ENCODE results near the gene FRRS1L.
"Not testable (repeated sequence)": the region's sequence is repeated elsewhere in the genome, so short reads cannot be mapped to it uniquely, and the experiment has no call there.

The FRRS1L gene

GRCh38 chr9:109138421-109138820, 28.6 kb downstream of the FRRS1L start:
- H3K27me3 Mint-ChIP-seq = peaks cover 0 to 9% of the 10 kb centered on the region in 2 donors
- H3K9me3 Mint-ChIP-seq = no peaks in the 10 kb centered on the region
- no peaks in the 10 kb centered on the region for H3K4me1 Mint-ChIP-seq (ENCODE audit: low read depth in 2 of 2)
- no peak overlapping the region for H3K27ac Mint-ChIP-seq
- DNase-seq (no peak), ATAC-seq (replicated peaks) (no peak)
- no peaks in the 10 kb centered on the region for H3K36me3 Mint-ChIP-seq (ENCODE audit: insufficient read depth)
- no peak overlapping the region for H3K4me3 Mint-ChIP-seq

- no peak for ATAC-seq (replicated peaks)
- H3K27ac Mint-ChIP-seq = no peak overlapping the region
- peaks cover 0 to 9% of the 10 kb centered on the region in 2 donors for H3K27me3 Mint-ChIP-seq
- H3K9me3 Mint-ChIP-seq = no peaks in the 10 kb centered on the region
- no peaks in the 10 kb centered on the region for H3K4me1 Mint-ChIP-seq (ENCODE audit: low read depth in 2 of 2)
- no peak overlapping the region for H3K4me3 Mint-ChIP-seq
- no peak for DNase-seq
- no peaks in the 10 kb centered on the region for H3K36me3 Mint-ChIP-seq (ENCODE audit: insufficient read depth)
These were observed 32.9 kb downstream of the FRRS1L start for GRCh38 chr9:109134167-109134578.

- no peak for ATAC-seq (replicated peaks)
These were observed 33.5 kb downstream of the FRRS1L start for GRCh38 chr9:109133533-109133932.

GRCh38 chr9:109132567-109133021, 34.5 kb downstream of the FRRS1L start:
- Mint-ChIP-seq H3K27me3 (peaks cover 0 to under 1% of the 10 kb centered on the region in 2 donors), H3K27ac (no peak overlapping the region), H3K4me1 (ENCODE audit: low read depth in 2 of 2) (no peaks in the 10 kb centered on the region), H3K9me3 (no peaks in the 10 kb centered on the region), H3K36me3 (ENCODE audit: insufficient read depth) (no peaks in the 10 kb centered on the region), H3K4me3 (no peak overlapping the region)
- no peak for DNase-seq
- no peak for ATAC-seq (replicated peaks)

More at GRCh38 chr9:109133533-109133932, 33.5 kb downstream of the FRRS1L start:
- Mint-ChIP-seq H3K4me3 (no peak overlapping the region), H3K4me1 (ENCODE audit: low read depth in 2 of 2) (no peaks in the 10 kb centered on the region), H3K9me3 (no peaks in the 10 kb centered on the region), H3K27me3 (peaks cover 0 to 9% of the 10 kb centered on the region in 2 donors), H3K27ac (no peak overlapping the region), H3K36me3 (ENCODE audit: insufficient read depth) (no peaks in the 10 kb centered on the region)
- no peak for DNase-seq

- Mint-ChIP-seq H3K4me1 (ENCODE audit: low read depth in 2 of 2) (no peaks in the 10 kb centered on the region), H3K27ac (no peak overlapping the region), H3K36me3 (ENCODE audit: insufficient read depth) (no peaks in the 10 kb centered on the region), H3K4me3 (no peak overlapping the region), H3K27me3 (peaks cover 0 to 8% of the 10 kb centered on the region in 2 donors), H3K9me3 (no peaks in the 10 kb centered on the region)
- DNase-seq (no peak), ATAC-seq (replicated peaks) (no peak)
These were observed 37.4 kb downstream of the FRRS1L start for GRCh38 chr9:109129470-109130197.

GRCh38 chr9:109126671-109127070, 40.4 kb downstream of the FRRS1L start:
- not testable (repeated sequence) for H3K4me3 Mint-ChIP-seq; ATAC-seq (replicated peaks); DNase-seq; H3K4me1 Mint-ChIP-seq (ENCODE audit: low read depth in 2 of 2); H3K36me3 Mint-ChIP-seq (ENCODE audit: insufficient read depth); H3K9me3 Mint-ChIP-seq; H3K27ac Mint-ChIP-seq
- peaks cover 0 to 12% of the 10 kb centered on the region in 2 donors for H3K27me3 Mint-ChIP-seq

- peaks cover 0 to 12% of the 10 kb centered on the region in 2 donors for H3K27me3 Mint-ChIP-seq
- no peaks in the 10 kb centered on the region for H3K36me3 Mint-ChIP-seq (ENCODE audit: insufficient read depth)
- H3K9me3 Mint-ChIP-seq = no peaks in the 10 kb centered on the region
- peaks cover 3 to 4% of the 10 kb centered on the region in 2 donors for H3K4me1 Mint-ChIP-seq (ENCODE audit: low read depth in 2 of 2)
- ATAC-seq (replicated peaks) (no peak), DNase-seq (no peak)
- no peak overlapping the region for H3K27ac Mint-ChIP-seq
- H3K4me3 Mint-ChIP-seq = no peak overlapping the region
These were observed 42.9 kb downstream of the FRRS1L start for GRCh38 chr9:109124121-109124520.

GRCh38 chr9:109122726-109123621, 44.1 kb downstream of the FRRS1L start:
- Mint-ChIP-seq H3K27me3 (peaks cover 0 to 12% of the 10 kb centered on the region in 2 donors), H3K36me3 (ENCODE audit: insufficient read depth) (peaks cover 5% of the 10 kb centered on the region), H3K27ac (no peak overlapping the region), H3K4me1 (ENCODE audit: low read depth in 2 of 2) (peaks cover 10 to 14% of the 10 kb centered on the region in 2 donors), H3K4me3 (no peak overlapping the region), H3K9me3 (no peaks in the 10 kb centered on the region)
- DNase-seq = no peak
- no peak for ATAC-seq (replicated peaks)

GRCh38 chr9:109121232-109121796, 45.7 kb downstream of the FRRS1L start:
- peaks cover 5% of the 10 kb centered on the region for H3K36me3 Mint-ChIP-seq (ENCODE audit: insufficient read depth)
- peaks cover 0 to 12% of the 10 kb centered on the region in 2 donors for H3K27me3 Mint-ChIP-seq
- no peaks in the 10 kb centered on the region for H3K9me3 Mint-ChIP-seq
- no peak overlapping the region for H3K4me3 Mint-ChIP-seq
- no peak overlapping the region for H3K27ac Mint-ChIP-seq
- ATAC-seq (replicated peaks) (no peak), DNase-seq (no peak)
- peaks cover 24 to 31% of the 10 kb centered on the region in 2 donors for H3K4me1 Mint-ChIP-seq (ENCODE audit: low read depth in 2 of 2)

GRCh38 chr9:109120204-109120789, 46.8 kb downstream of the FRRS1L start:
- no peaks in the 10 kb centered on the region for H3K9me3 Mint-ChIP-seq
- H3K27me3 Mint-ChIP-seq = peaks cover 0 to 11% of the 10 kb centered on the region in 2 donors
- ATAC-seq (replicated peaks) = no peak
- DNase-seq = no peak
- no peak overlapping the region for H3K27ac Mint-ChIP-seq
- peaks cover 30 to 39% of the 10 kb centered on the region in 2 donors for H3K4me1 Mint-ChIP-seq (ENCODE audit: low read depth in 2 of 2)
- H3K36me3 Mint-ChIP-seq (ENCODE audit: insufficient read depth) = peaks cover 5% of the 10 kb centered on the region
- peak overlapping the region; percentile 89 for H3K4me3 Mint-ChIP-seq

- peak within 1 kb of the TSS; percentile 85 to 90 for H3K27ac Mint-ChIP-seq
- H3K27me3 Mint-ChIP-seq = peaks cover 0 to 4% of the 10 kb centered on the region in 2 donors
- H3K4me1 Mint-ChIP-seq (ENCODE audit: low read depth in 2 of 2) = peaks cover 35 to 46% of the 10 kb centered on the region in 2 donors
- H3K4me3 Mint-ChIP-seq = peak within 1 kb of the TSS; percentile 89
- H3K9me3 Mint-ChIP-seq = no peaks in the 10 kb centered on the region
- peaks cover 10% of the 10 kb centered on the region for H3K36me3 Mint-ChIP-seq (ENCODE audit: insufficient read depth)
- DNase-seq = peak; percentile 91 to 93 (median 92)
- ATAC-seq (replicated peaks) = peak; percentile 90
These were observed 47.4 kb downstream of the FRRS1L start, which contains the start of gene TMEM245 for GRCh38 chr9:109119439-109120203. TMEM245 (minus strand) TSS chr9:109119947; CDS start chr9:109119913, 34 bp downstream.

- peaks cover 42 to 53% of the 10 kb centered on the region in 2 donors for H3K4me1 Mint-ChIP-seq (ENCODE audit: low read depth in 2 of 2)
- peaks cover 10% of the 10 kb centered on the region for H3K36me3 Mint-ChIP-seq (ENCODE audit: insufficient read depth)
- H3K27ac Mint-ChIP-seq = peak overlapping the region; percentile 85 to 90
- H3K9me3 Mint-ChIP-seq = no peaks in the 10 kb centered on the region
- no peaks in the 10 kb centered on the region for H3K27me3 Mint-ChIP-seq
- H3K4me3 Mint-ChIP-seq = peak overlapping the region; percentile 89
- ATAC-seq (replicated peaks) (no peak), DNase-seq (no peak)
These were observed 48.1 kb downstream of the FRRS1L start for GRCh38 chr9:109118808-109119438.
